ENCODE results near the gene P3R3URF. TPM values are rescaled to one million over a fixed set of nuclear protein-coding genes. Genes with fewer than 3 reads are reported as not detected.

Gene P3R3URF
- total and polyA plus RNA-seq, 2 donors (not counting 3 experiments of a cell fraction or from before 2014, with no cell fraction given): not detected

- Histone ChIP-seq H3K9ac (replicated peaks; ENCODE audit: extremely low read depth, insufficient read depth, low read length) (peak overlapping the region; percentile 71), H3K36me3 (ENCODE audit: control insufficient read depth in 2 of 2, extremely low read depth in 1 of 2, insufficient read depth in 2 of 2, low read length in 2 of 2) (no peaks in the 10 kb centered on the region), H3K79me2 (ENCODE audit: control insufficient read depth, insufficient read depth, low read length) (no peaks in the 10 kb centered on the region), H3K4me1 (ENCODE audit: control insufficient read depth, extremely low read depth, insufficient read depth, low read length) (peaks cover 21% of the 10 kb centered on the region), H3K4me3 (replicated peaks in 1 of 3; ENCODE audit: insufficient read depth in 1 of 3, low read depth in 1 of 3, low read length in 3 of 3) (peak overlapping the region; percentile 79 to 99 (median 92)), H4K20me1 (replicated peaks; ENCODE audit: control insufficient read depth, extremely low read depth, insufficient read depth, low read length) (no peaks in the 10 kb centered on the region), H3K4me2 (ENCODE audit: insufficient read depth, low read length) (peak overlapping the region; percentile 94), H3K9me1 (replicated peaks; ENCODE audit: control insufficient read depth, extremely low read depth, insufficient read depth, low read length) (no peaks in the 10 kb centered on the region), H3K27ac (ENCODE audit: insufficient read depth, low read depth, low read length) (peak overlapping the region; percentile 19), H2AFZ (ENCODE audit: low read depth, low read length) (peak overlapping the region; percentile 47), H3K27me3 (ENCODE audit: control insufficient read depth in 2 of 2, insufficient read depth in 2 of 2, low read length in 2 of 2) (no peaks in the 10 kb centered on the region), H3K9me3 (replicated peaks; ENCODE audit: control insufficient read depth, insufficient read depth, low read length) (no peaks in the 10 kb centered on the region)
- ChIA-PET CTCF (interaction anchor here (0.6 to 2.7 kb wide), 11 partner anchors 8 to 95 kb away, joined by 3 to 9 read pairs (median 3); no protein-coding TSS in a partner anchor), POLR2A (no interaction called here)
- dilution Hi-C loops (cut with MboI; ENCODE audit: extremely low pct_ligation_motif_present, low sequenced_read_pairs) (no loop called here), intact Hi-C loops (cut with micrococcal nuclease) (loop anchor here (1.0 to 5.0 kb wide), 4 partner anchors 93 to 443 kb away; partner anchors contain the start of genes GPBP1L1, LRRC41, TMEM69 and UQCRH)
- no peak for TF ChIP-seq FOS (IDR thresholded peaks at IDR 0.05; ENCODE audit: borderline replicate concordance, insufficient read depth, low read length)
- TF ChIP-seq POLR2AphosphoS5 (IDR thresholded peaks at IDR 0.05; ENCODE audit: insufficient read depth, low read depth, low read length): no peak
- TF ChIP-seq POLR2A (IDR thresholded peaks at IDR 0.05; ENCODE audit: low read depth, low read length): no peak
- BruUV-seq (replicated peaks): no TSS peak
- FAIRE-seq (no peak), DNase-seq (ENCODE audit: low read depth, low spot score) (peak; percentile 41)
Measured at GRCh38 chr1:46130606-46131005, 45.7 kb downstream of the P3R3URF start.

- Histone ChIP-seq H3K9me1 (replicated peaks; ENCODE audit: control insufficient read depth, extremely low read depth, insufficient read depth, low read length) (no peaks in the 10 kb centered on the region), H3K27ac (ENCODE audit: insufficient read depth, low read depth, low read length) (no peak overlapping the region), H3K36me3 (ENCODE audit: control insufficient read depth in 2 of 2, extremely low read depth in 1 of 2, insufficient read depth in 2 of 2, low read length in 2 of 2) (no peaks in the 10 kb centered on the region), H3K4me2 (ENCODE audit: insufficient read depth, low read length) (peak overlapping the region; percentile 94), H3K27me3 (ENCODE audit: control insufficient read depth in 2 of 2, insufficient read depth in 2 of 2, low read length in 2 of 2) (no peaks in the 10 kb centered on the region), H3K4me3 (replicated peaks in 1 of 3; ENCODE audit: insufficient read depth in 1 of 3, low read depth in 1 of 3, low read length in 3 of 3) (peak overlapping the region in 2 of 3 experiments; percentile 79 to 99), H3K4me1 (ENCODE audit: control insufficient read depth, extremely low read depth, insufficient read depth, low read length) (peaks cover 21% of the 10 kb centered on the region), H2AFZ (ENCODE audit: low read depth, low read length) (no peak overlapping the region), H3K9me3 (replicated peaks; ENCODE audit: control insufficient read depth, insufficient read depth, low read length) (no peaks in the 10 kb centered on the region), H4K20me1 (replicated peaks; ENCODE audit: control insufficient read depth, extremely low read depth, insufficient read depth, low read length) (no peaks in the 10 kb centered on the region), H3K9ac (replicated peaks; ENCODE audit: extremely low read depth, insufficient read depth, low read length) (peak overlapping the region; percentile 71), H3K79me2 (ENCODE audit: control insufficient read depth, insufficient read depth, low read length) (no peaks in the 10 kb centered on the region)
- peak; percentile 32 for DNase-seq (ENCODE audit: low read depth, low spot score)
- FAIRE-seq: no peak
- ChIA-PET POLR2A (no interaction called here), CTCF (interaction anchor here (0.6 to 2.7 kb wide), 12 partner anchors 8 to 94 kb away, joined by 3 to 9 read pairs (median 3); no protein-coding TSS in a partner anchor)
- BruUV-seq (replicated peaks): no TSS peak
- TF ChIP-seq JUN (IDR thresholded peaks at IDR 0.05; ENCODE audit: borderline replicate concordance, insufficient read depth, insufficient read length, low read depth) (no peak), MAX (IDR thresholded peaks at IDR 0.05; ENCODE audit: insufficient read depth, insufficient read length) (no peak), MYC (IDR thresholded peaks at IDR 0.05; ENCODE audit: low read depth, low read length) (no peak), POLR2A (IDR thresholded peaks at IDR 0.05; ENCODE audit: low read depth, low read length) (no peak), POLR2AphosphoS5 (IDR thresholded peaks at IDR 0.05; ENCODE audit: insufficient read depth, low read depth, low read length) (no peak), EZH2 (IDR thresholded peaks at IDR 0.05; ENCODE audit: borderline replicate concordance, low read depth, low read length, severe bottlenecking) (no peak), GATA2 (IDR thresholded peaks at IDR 0.05; ENCODE audit: insufficient read depth, insufficient read length, low read depth, low read length) (no peak)
- dilution Hi-C loops (cut with MboI; ENCODE audit: extremely low pct_ligation_motif_present, low sequenced_read_pairs): no loop called here
- intact Hi-C loops (cut with micrococcal nuclease): loop anchor here (5.0 kb wide), 2 partner anchors 172 to 443 kb away; partner anchors contain the start of genes GPBP1L1, LRRC41, TMEM69 and UQCRH
Measured at GRCh38 chr1:46130121-46130520, 46.2 kb downstream of the P3R3URF start.
